ENCODE data around the gene QKI. TPM values are rescaled to one million over a fixed set of nuclear protein-coding genes. Genes with fewer than 3 reads are reported as not detected.
"Not testable (repeated sequence)": the region's sequence is repeated elsewhere in the genome, so short reads cannot be mapped to it uniquely, and the experiment has no call there.

The QKI gene
- polyA plus RNA-seq (ENCODE audit: insufficient read length): 225 TPM
- long read RNA-seq, donor 1, full-length matches to known transcripts: 43 of 75 reads
- long read RNA-seq, donor 1, partial matches to known transcripts: 32 of 75 reads
- long read RNA-seq, donor 1, other reads (novel, unspliced or antisense): 0 of 75 reads
- long read RNA-seq, donor 2, full-length matches to known transcripts: 42 of 53 reads
- long read RNA-seq, donor 2, partial matches to known transcripts: 11 of 53 reads
- long read RNA-seq, donor 2, other reads (novel, unspliced or antisense): 0 of 53 reads
- long read RNA-seq, donor 3, full-length matches to known transcripts: 33 of 43 reads
- long read RNA-seq, donor 3, partial matches to known transcripts: 10 of 43 reads
- long read RNA-seq, donor 3, other reads (novel, unspliced or antisense): 0 of 43 reads
- long read RNA-seq, donor 4, full-length matches to known transcripts: 2 of 2 reads
- long read RNA-seq, donor 4, partial matches to known transcripts: 0 of 2 reads
- long read RNA-seq, donor 4, other reads (novel, unspliced or antisense): 0 of 2 reads
- long read RNA-seq, donor 5, full-length matches to known transcripts: 31 of 41 reads
- long read RNA-seq, donor 5, partial matches to known transcripts: 10 of 41 reads
- long read RNA-seq, donor 5, other reads (novel, unspliced or antisense): 0 of 41 reads
- long read RNA-seq, donor 6, full-length matches to known transcripts: 46 of 60 reads
- long read RNA-seq, donor 6, partial matches to known transcripts: 14 of 60 reads
- long read RNA-seq, donor 6, other reads (novel, unspliced or antisense): 0 of 60 reads
- long read RNA-seq, donor 7, full-length matches to known transcripts: 47 of 55 reads
- long read RNA-seq, donor 7, partial matches to known transcripts: 8 of 55 reads
- long read RNA-seq, donor 7, other reads (novel, unspliced or antisense): 0 of 55 reads
- long read RNA-seq, donor 8, full-length matches to known transcripts: 21 of 21 reads
- long read RNA-seq, donor 8, partial matches to known transcripts: 0 of 21 reads
- long read RNA-seq, donor 8, other reads (novel, unspliced or antisense): 0 of 21 reads

DNA sequence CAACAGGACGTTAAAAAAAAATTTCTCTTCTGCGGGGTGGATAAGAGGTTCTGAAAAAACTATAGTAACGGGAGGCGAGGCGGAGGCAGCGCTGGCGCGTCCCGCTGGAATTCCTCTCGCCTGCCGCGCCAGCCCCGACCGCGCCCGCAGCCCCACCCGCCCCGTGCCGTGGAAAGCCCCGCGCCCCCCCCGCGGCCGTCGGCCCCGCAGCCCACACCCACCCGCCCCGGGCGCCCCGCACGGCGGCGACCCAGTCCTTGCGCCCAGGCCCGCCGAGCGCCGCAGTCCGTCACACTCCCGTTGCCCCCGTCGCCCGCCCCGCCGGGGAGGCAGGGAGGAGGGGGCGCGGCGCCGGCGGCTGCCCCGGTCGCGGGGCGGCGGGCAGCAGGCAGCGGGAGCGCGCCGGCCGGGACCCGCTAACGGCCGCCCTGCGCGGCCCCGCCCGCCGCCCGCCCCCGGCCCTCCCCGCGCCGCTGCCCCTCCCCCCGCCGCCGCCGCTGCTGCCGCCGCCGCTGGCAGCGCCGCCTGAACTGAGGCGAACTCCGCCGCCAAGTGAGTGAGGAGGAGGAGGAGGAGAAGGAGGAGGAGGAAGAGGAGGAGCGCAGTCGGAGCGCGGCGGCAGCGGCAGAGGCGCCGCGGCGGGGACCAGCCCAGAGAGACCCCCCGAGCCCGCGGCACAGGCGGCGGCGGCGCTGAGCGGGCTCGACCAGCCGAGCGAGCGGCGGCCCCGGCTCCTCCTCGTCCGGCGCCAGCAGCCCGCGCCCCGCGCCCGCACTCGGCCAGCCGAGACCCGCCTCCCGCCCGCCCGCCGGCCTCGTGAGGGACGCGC lies at the start of gene QKI:
TSS of gene QKI (plus strand) at position 602 of the 829 bp plus-strand sequence. CDS start 476 bp downstream, outside the sequence.
- DNase-seq: no peak

DNA sequence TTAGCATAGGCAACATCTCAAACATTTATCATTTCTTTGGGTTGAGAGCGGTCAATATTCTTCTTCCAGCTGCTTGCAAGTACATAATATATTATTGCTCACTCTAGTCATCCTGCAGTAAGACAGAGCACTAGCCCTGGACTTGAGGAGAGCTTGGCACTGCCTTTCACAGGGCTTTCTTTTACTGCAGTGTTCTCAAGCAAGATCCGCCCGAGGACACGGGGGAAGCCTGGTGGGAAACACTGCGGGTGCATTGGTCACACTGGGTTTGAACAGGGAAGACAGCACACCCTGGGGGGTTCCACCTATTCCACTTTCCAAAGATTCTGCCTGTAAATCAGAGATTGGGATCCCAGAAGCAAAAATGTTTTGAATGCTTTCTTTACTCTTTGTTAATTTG lies 48.2 kb upstream of the QKI start:
- DNase-seq: no peak

DNA sequence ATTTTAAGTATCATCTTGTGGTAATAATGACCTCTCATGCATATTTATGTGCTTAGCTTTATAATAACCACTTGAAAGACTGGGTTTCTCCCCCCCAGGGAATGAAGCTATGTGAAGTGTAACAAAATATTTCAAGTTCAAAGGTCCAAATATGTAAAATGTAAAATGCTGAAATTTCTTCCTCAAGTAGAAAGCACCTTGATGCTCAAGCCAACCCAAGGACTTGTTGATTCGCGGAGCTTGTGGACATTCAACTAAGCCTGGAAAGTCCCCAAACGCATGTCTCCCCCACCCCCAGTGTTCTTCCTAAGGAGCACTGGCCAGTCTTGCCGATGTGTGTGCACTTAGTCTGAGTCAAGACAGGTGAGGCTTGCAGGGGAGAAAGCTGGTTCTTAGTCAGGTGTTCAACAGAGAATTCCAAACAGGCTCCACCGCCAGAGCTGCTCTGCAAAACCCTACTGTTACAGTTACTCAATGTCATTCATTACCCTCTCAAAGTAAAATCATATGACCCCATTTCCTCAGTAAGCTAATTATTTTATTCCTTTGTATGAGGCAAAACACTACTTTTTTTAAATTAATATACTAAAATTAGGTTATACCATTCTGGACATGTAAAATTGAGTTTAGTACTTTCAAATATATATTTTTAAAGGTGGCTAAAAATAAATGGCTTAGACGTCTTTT lies 46.9 kb upstream of the QKI start:
- no peak for DNase-seq

DNA sequence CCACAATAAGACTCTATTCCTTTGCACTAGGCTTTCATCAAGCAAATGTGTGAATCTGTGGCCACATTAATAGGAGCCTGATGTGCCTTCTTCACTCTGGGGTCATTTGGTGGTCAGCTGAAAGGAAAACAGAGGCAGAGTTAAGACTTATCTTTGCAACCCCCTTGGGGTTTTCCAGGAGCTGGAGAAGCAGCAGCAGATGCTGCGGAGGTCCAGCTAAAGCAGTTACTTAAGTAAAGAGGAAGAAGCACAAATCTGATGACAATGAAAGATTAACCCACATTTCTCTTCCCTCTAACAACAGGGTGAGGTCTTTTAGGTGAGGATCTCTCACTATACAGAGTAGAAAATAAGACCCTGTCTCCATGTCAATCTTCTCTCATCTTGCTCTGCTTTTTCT lies 45.4 kb upstream of the QKI start:
- DNase-seq: no peak

DNA sequence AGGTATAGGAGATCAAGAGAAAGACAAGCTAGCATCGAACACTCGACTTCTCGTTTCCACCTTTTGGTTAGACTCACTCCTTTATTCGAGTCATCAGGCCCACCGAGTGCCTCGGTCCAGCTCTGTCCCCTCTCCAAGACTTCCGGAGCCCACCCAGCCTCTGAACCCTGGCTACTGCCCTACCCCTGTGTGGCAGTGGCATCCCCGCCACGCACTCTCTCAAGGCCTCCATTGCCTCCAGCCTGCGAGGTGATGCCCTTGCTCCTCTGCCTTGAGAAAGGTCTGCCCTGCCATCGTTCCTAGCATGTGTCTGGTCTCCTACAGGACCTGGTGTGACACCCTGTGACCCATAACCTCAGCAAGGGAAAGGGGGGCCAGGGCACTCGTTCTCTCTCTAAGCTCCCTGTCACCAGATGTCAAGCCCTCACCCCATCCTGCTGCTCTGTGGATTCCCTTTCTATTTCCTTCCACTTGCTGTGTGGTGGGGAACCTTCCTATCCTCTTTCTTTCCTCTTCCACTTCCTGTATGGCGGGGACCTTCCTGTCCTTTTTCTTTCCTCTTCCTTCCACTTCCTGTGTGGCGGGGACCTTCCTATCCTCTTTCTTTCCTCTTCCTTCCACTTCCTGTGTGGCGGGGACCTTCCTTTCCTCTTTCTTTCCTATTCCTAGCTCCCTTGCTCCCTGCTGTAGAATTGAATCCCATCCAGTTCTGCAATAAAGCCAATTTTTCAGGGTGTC lies 44.7 kb upstream of the QKI start:
- DNase-seq: no peak

DNA sequence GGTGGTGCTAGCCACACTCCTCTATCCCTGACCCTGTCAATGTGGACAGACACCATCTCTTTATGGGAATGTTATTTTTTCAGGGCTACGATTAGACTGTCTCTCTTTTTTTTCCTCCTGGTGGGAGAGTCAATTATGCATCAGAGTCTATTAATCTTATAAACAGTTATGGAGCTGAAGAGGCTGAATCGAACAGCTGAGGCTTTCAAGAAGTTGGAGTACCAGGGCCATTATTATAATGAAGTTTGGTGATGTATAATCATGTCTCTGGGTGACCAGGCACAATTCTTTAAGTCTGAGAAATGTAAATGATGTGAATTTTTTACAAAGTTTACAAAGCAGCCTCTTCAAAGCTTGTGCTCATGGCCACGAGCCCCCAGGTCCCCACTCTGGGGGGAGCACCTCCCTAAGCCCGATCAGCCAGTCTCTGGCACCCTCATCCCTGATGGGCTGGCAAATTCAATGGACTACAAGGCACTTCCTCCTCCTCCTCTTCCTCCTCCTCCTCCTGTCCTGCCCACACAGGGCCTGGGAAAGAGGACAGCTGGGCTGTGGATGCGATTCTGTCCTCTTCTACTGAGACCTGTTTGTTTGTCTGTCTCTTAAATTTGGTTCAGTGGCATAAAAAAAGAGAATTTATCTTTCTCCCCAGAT lies 43.9 kb upstream of the QKI start:
- no peak for DNase-seq

DNA sequence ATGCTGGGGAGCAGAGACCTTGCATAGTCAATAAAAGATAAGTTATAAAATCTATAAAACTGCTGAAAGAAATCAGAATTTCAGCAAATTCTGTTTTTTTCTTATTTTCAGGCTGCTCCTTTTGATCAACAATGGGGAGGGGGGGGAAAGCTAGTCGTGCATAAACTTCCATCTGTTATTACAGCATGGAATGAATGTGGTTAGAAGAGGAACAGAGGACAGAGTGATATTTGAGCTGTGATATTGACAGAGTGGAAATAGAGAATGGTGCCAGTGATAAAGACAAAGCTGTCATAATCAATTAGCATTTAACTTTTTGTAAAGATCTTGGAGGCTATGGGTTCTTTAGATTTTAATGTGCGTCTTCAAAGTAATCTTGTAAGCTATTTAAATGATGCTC lies 43.4 kb upstream of the QKI start:
- DNase-seq: no peak

DNA sequence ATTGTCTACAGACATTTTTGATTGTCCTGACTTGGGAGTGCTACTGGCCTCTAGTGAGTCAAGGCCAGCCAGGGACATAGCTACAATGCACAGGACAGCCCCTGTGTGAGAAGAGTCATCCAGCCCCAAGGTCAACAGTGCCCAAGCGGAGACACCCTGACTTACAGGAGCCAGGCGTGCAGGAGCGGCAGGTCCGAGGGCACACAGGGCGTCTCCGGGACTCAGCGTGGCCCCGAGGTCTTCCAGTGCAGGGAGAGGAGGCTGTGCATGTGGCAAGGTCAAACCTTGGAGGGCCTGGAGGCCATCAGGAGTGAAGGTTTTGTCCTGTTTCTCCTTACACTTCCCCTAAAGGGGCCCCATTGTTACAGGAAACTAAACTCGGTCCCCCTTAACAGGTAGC lies 41.3 kb upstream of the QKI start:
- DNase-seq: no peak

DNA sequence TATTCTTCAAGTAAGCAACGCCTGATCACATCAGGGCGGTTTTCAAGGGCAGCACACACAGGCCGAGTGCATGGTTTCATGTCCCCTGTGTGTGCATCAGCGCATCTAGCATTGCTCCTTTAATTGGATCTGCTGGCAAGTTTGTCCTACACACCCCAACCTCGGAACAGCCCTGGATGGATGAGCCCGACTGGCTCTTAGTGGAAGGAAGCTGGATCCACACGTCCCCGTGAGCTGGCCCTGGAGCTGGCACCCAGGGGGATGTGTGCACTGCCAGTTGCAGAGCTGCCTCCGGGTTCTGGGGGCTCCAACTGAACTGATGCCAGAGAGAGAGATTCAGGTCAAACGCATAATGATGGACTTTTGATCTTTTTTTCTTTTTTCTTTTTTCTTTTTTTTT lies 39.2 kb upstream of the QKI start:
- no peak for DNase-seq

DNA sequence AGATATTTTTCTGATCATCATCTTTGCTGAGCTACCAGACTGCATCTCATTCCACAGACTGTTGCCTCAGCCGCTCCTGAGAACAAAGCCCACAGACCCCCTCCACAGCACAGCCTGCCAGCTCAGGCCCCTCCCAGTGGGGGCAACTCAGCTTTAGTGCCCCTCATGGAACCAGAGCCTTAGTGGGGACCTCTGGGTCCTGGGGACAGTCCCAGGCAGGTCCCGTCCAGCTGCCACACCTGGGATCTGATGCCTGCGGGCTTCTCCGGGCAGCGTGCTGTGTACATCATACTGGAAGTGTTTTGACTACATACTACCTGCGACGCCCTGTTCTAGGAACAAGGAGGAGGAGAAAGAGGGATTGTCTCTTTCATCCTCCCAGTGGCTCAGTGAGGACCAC lies 38.3 kb upstream of the QKI start:
- no peak for DNase-seq

DNA sequence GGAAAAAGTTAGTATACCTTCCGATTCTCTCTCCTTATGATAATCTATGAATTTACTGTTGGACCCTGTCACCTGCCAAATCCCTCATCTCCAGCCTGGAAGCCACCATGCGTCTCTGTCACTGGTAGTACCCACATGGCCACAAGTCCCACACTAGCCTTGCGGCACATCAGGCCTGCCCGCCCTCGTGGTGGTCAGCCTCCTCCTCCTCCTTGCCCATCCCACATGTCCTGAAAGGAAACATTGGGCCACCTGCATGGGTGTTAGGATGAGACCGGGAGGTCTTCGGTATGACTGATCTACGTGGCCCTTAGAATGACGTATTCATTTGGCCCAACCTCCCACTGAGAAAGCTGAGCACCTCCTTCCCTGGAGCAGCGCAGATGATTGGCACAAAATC lies 37.0 kb upstream of the QKI start:
- DNase-seq: no peak

DNA sequence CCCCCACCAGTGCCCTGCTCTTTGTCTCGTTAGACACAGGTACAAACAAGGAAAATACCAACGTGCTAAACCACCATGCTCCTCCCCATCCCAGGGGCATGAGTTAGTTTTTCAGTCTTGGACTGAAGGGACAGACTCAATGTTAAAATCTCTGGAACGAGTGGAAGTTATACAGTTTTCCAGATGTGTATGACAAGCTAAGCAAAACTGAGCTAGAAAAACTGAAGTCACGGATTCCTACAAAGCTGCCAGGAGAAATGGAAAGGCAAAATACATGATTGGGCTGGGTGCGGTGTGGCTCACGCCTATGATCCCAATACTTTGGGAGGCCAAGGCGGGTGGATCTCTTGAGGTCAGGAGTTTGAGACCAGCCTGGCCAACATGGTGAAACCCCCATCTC lies 34.3 kb upstream of the QKI start:
- no peak for DNase-seq

DNA sequence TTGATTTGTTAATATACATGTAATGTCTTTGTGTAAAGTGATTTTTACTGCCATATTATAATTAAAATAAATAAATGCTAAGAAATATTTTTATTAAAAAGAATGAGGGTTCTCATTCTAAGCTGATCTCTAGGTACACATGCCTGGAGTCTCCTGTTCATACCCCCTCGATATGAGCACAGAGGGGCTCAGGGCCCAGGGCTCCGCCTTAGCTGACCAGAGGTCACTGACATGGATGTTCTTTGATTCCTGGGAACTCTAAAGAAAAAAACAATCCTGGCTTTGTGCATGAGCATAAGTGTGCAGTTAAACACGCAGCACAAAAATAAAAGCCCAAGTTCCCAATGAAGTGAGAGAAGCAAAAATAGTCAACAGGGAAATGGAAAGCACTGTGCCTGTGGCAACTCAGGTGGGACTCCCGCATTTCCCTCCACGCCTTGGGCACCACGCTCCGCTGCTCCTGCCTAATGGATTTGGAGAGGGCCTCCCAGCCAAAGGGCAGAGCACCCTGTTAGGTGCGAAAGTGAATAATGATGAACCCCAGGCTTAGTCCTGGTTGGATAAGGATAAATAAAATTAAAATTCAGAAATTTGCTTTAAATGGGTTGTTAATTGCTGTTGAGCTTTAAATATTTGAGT lies 33.3 kb upstream of the QKI start:
- DNase-seq: peak; percentile 36

DNA sequence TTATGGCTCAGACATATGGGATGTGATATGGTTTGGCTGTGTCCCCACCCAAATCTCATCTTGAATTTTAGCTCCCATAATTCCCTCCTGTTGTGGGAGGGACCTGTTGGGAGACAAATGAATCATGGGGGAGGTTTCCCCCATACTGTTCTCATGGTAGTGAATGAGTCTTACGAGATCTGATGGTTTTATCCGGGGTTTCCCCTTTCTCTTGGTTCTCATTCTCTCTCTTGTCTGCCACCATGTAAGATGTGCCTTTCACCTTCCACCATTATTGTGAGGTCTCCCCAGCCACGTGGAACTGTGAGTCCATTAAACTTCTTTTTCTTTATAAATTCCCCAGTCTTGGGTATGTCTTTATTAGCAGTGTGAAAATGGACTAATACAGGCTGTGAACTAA lies 31.1 kb upstream of the QKI start:
- not testable (repeated sequence) for DNase-seq

DNA sequence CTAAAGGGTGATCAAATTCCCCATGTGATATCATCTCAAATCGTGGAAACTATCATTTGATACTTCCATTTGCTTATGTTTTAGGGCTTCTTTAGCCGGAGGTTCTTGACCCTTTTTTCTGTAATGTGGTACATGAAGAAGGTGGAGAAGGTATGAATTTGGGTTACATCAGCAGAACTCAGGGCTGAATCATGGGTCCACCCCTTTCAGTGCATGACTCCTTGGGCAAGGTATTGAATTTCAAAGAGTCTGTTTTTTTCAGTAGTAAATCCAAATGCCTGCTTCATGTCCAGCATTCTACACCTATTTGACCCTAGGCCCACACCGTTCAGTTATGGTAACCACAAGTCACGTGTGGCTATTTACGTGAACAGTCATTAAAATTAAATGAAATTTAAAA lies 30.6 kb upstream of the QKI start:
- no peak for DNase-seq

DNA sequence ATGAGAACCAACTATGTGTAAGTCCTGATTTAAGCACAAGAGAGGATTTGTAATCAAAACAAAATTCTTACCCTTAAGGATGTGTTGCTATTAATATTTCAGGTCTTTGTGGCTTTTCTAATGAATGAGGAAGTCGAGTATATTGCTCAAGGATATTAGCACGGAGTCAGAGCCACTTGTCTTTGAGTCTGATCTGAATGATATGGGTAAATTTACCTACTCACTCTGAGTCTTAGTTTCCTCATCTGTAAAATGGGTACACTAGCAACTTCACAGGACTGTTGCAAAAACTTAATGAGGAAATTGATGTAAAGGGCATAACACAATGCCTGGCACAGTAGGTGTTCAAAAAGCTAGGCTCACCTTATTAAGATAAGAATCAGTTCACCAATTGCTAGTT lies 30.0 kb upstream of the QKI start:
- DNase-seq: no peak

DNA sequence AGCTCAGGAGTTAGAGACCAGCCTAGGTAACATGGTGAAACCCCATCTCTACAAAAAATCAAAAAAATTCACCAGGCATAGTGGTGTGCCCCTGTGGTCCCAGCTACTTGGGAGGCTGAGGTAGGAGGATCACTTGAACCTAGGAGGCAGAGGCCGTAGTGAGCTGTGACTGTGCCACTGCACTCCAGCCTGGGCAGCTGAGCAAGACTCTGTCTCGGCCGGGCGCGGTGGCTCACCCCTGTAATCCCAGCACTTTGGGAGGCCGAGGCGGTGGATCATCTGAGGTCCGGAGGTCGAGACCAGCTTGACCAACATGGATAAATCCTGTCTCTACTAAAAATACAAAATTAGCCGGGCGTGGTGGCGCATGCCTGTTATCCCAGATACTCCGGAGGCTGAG lies 29.0 kb upstream of the QKI start:
- DNase-seq: not testable (repeated sequence)

DNA sequence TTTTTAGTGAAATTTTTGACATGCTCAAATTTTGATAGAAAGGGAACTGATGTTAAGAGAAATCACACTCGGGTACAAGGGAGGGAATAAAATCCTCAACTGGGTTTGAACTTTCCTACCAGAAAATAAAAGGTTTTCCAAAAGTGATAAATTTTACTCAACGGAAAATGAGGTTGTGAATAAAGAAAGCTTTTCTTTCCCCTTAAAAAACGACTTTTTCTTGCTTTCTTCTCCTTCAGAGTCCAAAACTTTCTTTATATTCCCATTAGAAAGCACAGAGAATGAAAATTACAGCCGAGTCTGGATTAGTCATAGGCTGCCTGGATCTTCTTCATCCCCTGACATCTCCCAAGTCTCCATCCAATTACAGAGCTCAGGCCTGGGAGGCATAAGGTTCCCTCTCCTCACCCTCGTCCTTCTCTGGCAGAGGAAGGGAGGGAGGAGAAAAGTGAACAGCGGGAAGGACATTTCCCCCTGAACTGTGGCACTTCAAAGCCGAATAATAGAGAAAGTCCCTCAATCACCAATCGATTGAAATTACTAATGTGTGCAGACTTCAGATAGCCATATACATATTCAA lies 28.1 kb upstream of the QKI start:
- no peak for DNase-seq

DNA sequence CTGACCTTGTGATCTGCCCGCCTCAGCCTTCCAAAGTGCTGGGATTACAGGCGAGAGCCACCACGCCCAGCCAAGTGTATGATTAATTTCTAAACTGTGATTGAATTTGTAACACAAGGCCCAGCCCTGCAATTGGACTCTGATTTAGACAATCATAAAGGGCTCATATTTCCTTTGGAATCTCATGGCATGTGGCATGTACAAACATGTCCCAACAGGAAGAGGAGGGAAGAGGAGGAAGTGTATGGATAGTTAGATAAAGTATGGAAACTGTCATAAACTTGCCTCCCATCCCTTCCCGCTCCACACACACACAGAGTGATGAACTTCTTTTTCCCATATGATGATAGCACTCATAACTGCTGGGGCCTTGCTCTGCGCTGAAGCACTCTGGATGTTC lies 27.2 kb upstream of the QKI start:
- no peak for DNase-seq
